Limb (tissue), 2 donors: ENCODE data around the gene SORT1.
"Not testable (repeated sequence)": the region's sequence is repeated elsewhere in the genome, so short reads cannot be mapped to it uniquely, and the experiment has no call there.

Experiments used
- DNase-seq, 2 donors: peaks; one replicate each; pipeline ENCODE4 v3.0.0-alpha.2; 2016; ENCODE audit errors: extremely low spot score in 2 of 2

The SORT1 gene

DNA sequence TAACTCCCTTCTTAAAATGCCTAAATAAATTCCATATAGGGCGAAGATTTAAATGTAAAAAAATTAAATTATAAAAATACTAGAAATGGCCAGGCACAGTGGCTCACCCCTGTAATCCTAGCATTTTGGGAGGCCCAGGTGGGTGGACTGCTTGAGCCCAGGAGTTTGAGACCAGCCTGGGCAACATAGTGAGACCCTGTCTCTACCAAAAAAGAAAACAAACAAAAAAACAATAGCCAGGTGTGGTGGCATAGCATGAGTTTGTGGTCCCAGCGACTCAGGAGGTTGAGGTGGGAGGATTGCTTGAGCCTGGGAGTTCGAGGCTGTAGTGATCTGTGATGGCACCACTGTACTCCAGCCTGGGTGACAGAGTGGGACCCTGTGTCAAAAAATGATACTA lies 17.8 kb downstream of the SORT1 start:
- no peak for DNase-seq

DNA sequence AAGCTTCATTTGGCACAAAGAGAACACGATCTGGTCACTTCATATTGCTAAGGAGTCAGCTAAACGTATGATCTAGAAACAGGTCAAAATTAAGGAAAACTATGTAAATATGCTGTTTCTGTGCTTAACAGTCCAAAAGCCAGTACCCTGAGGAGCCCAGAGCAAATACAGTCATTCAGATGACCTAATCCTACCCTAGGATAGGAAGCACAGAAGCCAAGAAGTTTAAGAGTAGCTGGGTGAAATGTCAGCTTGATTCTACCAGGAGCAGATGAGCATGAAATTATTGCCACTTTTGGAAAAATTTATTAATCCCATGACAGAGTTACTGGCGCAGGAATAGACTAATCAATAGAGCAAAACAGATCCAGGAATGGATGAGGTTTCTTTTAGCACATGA lies 18.3 kb downstream of the SORT1 start:
- no peak for DNase-seq

DNA sequence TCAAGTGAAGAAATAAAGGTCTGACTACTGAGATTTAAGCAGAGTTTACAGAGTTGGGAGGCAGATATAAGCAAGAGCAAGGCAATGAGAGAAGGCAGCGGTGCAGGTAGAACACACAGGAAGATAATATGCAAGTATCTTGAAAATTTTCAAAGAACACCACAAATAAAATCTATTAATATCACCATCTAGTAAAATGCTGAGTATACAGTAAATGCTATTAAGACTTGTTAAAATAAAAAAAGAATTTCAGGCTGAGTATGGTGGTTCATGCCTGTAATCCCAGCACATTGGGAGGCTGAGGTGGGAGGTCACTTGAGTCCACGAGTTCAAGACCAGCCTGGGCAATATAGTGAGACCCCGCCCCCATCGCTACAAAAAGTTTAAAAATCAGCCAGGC lies 20.0 kb downstream of the SORT1 start:
- DNase-seq: no peak

DNA sequence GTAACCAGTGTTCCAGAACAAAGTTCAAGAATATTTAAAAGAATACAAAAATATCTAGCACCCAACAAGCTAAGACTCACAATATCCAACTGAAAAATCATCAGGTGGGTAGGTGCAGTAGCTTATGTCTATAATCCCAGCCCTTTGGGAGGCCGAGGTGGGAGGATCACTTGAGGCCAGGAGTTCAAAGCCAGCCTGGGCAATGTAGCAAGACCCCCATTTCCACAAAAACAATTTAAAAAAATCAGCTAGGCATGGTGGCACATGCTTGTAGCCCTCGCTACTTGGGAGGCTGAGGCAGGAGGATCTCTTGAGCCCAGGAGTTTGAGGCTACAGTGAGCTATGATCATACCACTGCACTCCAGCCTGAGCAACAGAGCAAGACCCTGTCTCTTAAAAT lies 24.0 kb downstream of the SORT1 start:
- not testable (repeated sequence) for DNase-seq

DNA sequence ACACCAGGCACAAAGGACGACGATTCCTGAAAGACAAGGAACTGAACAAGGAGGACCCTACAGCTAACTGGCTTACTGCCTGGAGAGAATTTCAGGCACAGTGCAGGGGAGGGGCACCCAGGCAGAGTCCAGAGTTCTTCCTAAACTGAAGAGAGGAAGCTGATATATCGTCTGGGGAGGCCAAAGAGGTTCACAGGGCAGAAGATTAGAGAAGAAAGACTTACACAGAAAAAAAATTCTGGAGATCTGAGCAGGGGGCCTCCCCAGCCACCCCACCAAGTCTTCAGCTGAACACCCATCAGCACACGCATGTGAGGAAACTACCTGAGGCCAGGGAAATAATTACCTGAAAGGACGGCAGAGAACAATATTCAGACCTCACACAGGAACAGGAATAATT lies 24.6 kb downstream of the SORT1 start:
- no peak for DNase-seq

DNA sequence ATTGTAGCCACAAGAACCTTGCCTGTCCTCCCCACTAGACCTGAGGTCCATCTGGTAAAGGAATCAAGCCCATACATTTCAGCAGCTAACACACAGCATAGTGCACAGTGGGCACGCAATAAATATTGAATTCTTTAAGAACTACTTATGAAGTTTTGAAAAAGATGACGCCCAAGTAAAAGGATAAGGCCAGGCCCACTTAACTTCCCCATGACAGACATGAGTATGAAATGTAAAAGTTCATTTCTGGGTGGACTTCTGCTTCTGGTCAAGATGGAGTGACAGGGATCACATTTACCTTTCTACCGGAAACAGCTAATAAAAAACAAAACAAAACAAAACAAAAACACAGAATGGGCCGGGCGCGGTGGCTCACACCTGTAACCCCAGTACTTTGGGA lies 25.4 kb downstream of the SORT1 start:
- no peak for DNase-seq

DNA sequence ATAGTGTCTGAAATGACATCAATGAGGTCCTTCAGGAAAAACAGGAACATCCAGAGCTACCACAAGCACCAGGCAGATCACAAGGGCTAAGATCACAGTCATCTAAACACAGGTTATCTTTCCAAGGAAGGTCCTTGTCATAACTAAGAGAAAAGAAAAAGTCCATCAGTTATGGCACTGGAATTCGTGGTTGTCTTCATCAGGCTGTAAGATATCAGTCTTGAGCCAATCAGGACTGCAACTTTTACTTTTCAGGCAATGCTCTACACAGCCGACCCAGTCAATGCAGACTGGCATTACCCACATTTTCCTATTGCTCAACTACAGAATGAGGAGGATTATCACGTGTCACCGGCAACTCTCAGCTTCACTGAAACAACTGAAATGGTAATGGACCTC lies 26.4 kb downstream of the SORT1 start:
- DNase-seq: no peak

DNA sequence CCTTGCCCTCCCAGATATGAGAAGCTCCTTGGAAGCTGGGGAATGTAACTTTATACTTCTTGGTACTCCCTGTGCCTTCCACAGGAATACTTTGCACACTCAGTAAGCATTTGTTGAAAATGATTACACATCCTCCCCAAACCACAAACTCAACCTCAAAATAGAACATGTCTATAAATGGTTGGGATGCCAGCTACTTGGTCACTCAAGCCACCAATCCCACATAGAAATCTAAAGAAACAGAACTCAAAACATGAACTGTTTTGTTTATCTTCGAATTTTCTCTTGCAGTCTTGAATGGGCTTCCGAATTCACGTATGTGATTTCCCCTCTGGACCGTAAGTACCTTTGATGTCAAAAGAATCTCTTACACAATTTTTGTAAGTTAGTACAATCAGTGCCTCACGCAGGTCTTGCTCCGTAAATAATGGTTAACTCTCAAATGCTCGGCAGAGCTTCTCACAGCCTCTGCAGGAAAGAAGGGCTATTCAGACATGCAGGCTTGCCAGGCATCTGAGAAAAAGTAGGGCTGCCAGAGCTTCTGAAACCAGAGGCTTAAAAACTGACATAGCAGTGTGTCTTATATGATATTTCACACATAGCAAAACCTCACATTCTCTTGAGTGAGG lies 26.9 kb downstream of the SORT1 start:
- no peak for DNase-seq

DNA sequence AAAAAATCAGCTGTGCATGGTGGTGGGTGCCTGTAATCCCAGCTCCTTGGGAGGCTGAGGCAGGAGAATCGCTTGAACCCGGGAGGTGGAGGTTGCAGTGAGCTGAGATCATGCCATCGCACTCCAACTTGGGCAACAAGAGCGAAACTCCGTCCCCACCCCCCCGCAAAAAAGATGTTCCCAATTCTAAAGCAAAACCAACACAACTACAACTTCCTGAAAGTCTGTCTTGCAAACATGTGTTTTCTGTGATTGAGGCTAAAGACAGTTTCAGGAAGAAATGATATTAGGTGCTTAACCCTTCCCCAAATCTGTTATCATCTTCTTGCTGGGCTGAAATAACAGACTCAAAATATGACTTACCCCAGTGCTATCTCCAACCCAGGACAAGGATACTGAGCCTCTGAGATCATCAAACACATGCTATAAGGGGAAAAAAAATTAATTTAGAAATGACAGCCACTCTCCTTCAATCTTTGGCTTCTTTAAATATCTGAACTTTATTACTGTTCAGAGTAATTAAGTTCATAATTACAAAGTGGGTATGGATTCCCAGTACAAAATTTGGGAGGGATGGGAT lies 28.5 kb downstream of the SORT1 start:
- no peak for DNase-seq

DNA sequence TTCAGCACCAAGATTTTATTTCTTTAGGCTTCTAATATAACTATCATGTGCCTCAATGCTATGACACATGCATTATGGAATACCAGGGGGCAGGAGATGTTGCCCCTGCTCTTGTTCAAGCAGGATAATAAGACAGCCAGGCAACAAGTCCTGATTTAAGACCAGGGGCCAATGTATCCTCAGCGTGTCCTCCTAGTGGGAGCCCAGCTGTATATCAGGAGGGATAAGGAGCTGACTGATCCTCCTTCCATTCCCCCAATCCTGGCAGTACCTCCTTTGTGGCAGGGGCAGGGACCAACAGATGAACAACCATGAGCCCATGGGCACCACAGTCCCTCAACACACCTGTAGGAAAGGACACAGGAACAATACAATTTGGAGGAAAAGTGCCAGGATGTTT lies 29.3 kb downstream of the SORT1 start:
- DNase-seq: no peak

DNA sequence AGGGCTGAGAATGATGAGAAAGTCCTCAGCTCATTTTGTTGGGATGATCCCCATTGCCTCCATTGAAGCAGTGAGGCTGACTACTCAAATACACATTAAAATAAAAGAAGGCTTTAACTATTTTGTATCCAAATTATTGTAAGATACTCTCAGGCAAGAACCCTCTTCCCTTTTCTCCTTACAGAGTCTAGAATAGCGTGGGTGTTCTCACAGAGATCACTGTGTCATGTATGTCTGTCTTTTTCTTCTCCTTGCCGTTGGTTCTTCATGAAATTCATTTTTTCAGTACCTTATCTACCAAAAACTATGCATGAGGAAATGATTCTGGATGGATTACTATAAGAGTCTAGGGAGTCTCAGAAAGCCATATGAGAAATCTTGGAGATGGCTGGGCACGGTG lies 30.1 kb downstream of the SORT1 start:
- no peak for DNase-seq

DNA sequence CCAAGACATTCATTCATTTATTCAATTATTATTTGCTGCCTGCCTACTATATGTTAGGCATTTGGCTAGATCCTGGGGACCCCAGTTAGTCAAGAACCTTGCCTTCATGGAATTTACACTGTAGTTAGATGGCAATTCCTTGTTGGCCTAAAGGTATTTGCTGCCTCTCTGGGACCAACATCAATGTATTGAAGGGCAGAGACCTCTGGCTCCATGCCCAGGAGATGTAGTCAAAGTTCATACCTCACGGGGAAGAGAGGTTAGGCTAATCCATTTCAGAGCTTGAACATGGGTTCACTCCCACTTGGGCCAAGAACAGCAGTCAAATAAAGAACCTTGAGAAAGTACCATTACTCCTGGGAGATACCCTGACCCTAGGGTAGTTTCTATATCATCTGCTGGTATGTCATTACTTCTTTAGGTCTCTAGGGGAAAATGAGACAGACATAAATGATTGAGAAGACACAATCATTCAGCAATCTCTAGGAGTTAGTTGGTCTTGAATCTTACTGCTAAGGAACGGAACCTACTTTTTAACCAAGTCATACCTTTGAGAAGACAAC lies 32.0 kb downstream of the SORT1 start:
- no peak for DNase-seq

DNA sequence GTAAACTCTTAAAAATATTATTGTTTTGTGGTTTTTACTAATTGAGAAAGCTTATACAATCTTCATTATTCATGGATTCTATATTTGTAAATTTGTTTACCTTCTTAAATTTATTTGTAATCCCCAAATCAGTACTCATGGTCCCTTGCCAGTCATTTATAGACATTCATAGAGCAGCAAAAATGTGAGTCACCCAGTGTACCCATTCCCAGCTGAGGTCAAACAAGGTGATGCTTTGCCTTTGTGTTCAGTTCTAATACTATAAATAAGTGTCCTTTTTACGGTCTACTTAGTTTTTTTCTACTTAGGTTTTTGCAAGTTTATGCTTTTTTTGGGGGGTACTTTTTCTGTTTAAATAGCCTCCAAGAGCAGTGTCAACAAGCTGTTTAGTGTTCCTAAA lies 36.1 kb downstream of the SORT1 start:
- no peak for DNase-seq

DNA sequence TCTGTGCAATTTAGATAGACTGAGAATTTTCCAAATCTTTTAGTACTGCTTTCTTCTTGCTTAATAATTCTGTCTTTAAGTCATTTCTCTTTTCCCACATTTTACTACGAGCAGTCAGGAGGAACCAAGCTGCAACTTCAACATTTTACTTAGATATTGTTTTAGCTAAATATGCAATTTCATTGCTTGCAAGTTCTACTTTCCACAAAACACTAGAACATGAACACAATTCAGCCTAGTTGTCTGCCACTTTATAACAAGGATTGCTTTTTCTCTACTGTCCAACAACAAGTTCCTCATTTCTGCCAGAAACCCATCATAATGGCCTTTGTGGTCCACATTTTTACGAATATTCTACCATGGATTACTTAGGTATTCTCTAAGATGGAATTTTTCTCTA lies 36.6 kb downstream of the SORT1 start:
- DNase-seq: no peak

DNA sequence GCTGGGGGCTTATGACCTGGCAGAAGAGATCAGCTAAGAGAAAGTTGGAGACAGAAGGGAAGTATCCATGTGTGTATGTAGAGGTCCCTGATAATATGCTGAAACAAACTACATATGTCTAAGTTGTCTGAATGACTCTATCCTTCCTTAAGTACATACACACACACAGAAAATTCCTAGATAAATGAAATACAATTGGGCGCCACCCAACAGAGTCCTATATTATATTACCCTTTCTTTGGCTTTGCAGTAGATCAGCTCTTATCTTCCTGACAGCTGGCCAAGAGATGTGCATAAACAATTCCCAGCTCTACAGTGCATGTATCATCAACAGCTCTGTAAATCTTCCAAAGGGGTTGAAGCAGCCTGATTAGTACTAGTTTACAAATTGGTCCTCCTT lies 40.1 kb downstream of the SORT1 start:
- DNase-seq: no peak

DNA sequence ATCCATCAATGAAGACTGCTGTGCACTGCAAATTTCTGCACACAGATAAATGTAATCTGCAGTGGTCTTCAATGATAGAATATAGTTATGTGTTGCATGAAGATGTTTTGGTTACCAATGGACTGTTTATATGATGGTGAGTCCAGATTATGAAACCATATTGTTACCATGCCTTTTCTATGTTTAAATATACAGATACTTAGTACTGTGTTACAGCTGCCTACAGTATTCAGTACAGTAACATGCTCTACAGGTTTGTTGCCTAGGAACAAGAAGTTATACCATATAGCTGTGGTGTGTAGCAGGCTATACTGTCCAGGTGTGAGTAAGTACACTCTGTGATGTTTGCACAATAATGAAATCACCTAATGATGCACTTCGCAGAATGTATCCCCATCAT lies 40.8 kb downstream of the SORT1 start:
- DNase-seq: no peak

DNA sequence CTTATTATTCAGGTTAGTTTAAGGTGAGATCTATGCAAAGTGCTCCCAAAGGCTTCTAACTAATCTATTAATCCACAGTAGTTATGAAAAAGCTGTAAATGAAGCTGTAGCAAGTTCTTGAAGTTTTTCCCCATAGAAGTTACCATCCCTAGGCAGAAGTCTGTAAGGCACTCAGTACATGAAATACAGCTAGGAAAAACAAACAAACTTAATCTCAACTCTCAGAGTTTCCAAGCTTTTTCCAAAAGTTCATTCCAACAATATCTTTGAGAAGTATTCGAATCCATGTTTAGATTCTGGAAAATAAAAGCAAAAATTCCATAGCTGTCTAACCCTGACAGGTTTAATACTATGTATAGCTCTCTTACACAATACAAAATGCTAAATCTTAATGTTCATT lies 41.2 kb downstream of the SORT1 start:
- no peak for DNase-seq

DNA sequence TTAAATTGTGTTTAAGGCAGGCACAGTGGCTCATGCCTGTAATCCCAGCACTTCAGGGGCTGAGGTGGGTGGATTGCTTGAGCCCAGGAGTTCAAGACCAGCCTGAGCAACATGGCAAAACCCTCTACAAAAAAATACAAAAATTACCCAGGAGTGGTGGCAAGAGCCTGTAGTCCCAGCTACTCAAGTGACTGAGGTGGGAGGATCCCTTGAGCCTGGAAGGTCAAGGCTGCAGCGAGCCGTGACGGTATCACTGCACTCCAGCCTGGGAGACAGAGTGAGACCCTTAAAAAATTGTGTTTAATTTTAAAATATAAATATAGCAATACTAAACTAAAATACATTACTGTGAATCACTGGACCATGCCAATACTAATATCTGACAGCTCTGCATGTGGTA lies 42.8 kb downstream of the SORT1 start:
- no peak for DNase-seq

DNA sequence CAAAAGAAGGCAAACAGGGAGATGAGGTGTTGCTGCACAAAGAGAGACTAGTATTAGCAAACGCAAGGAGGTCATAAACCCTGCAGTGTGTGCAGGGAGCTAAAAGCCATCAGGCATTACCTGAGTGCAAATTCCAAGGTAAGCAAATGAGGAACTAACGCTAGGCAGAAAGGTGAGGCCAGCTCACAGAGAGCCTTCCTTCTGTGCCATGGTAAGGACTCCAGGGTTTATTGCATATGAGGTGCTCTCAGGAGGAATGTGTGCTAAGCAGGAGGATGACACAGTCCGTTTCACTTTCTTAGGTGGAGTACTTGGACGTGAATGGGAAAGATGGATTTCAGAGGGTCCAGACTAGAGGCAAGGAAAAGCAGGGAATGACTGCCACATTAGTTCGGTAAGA lies 46.3 kb downstream of the SORT1 start:
- no peak for DNase-seq

DNA sequence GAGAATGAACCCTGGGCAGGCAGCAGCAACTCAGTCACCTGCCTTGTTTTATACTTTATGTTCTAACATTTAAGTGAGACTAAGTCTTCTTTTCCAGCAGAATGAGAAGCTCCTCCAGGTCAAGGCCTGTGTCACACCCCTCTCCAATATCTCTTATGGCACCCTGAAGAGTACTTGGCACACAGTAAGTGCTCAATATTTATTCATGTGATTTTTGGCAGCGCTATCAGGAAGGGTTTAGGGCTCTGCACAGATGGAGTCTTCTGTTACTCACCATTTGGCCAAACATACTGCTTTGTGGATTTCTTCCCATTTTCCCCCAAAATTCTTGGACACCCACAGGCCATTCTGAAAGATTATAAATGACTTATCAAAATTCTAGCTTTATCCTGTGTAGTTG lies 47.1 kb downstream of the SORT1 start:
- DNase-seq: no peak

DNA sequence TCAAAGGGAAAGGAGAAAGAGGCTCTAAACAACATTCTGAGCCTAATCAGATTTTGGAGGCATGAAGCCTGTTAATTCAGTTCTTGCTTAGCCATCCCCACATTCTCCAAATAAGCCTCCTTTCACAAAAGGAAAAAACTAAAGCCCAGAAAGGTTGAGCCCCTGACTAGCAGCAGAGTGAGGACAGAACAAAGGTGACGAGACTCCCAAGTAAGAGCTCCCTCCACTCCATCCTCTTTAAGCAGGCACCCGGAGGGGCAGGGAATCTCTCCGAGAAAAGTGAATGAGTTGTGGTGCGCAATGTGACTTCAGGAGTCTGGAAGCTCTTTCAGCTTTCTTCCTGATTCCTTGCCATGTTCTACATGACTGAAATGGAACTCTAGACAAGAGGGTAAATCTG lies 47.5 kb downstream of the SORT1 start:
- DNase-seq: no peak

DNA sequence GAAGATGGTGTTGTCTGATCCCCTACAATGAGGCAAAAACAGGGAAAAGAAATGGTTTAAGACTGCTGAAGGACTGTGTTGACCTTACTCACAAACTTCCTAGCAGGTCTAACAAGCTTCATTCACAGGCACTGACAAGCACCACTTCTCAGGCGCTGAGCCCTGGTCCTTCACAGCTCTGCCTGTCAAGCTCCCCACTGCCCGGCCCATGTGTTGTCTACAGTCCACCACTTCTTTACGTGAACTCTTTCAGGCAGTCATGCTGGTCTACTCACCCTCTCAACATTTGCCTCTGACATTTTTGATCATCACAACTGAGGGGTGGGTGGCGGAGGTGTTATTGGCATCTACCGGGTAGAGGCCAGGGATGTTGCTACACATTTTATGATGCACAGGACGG lies 50.2 kb downstream of the SORT1 start:
- DNase-seq: no peak
